SK-N-SH treated with all-trans-retinoic acid at 6 μM for 48 hours (cell line): ENCODE data around the gene ADAMTS2.

Source experiments
- ARNTL ChIP-seq: fragments of 450-650 bp; formaldehyde crosslinking; IDR thresholded peaks from 2 replicates; pipeline ENCODE4 v1.5.0; 2020; ENCODE audit warnings: low read depth, mild to moderate bottlenecking, moderate library complexity, borderline replicate concordance
- ESRRG ChIP-seq: fragments of 250-450 bp; sonication (Bioruptor Pico); IDR thresholded peaks from 2 replicates; pipeline ENCODE4 v1.6.1; 2021; ENCODE audit warnings: mild to moderate bottlenecking
- ISL1 ChIP-seq: fragments of 250-450 bp; sonication (Bioruptor Pico); IDR thresholded peaks from 2 replicates; pipeline ENCODE4 v2.1.2; 2022; ENCODE audit warnings: mild to moderate bottlenecking, moderate library complexity
- PPARA ChIP-seq: fragments of 250-450 bp; sonication (Bioruptor Pico); IDR thresholded peaks from 2 replicates; pipeline ENCODE4 v1.5.0; 2020; ENCODE audit warnings: mild to moderate bottlenecking, borderline replicate concordance
- RARB ChIP-seq: fragments of 250-450 bp; sonication (Bioruptor Pico); IDR thresholded peaks from 2 replicates; pipeline ENCODE4 v1.8.0; 2021; ENCODE audit warnings: mild to moderate bottlenecking, moderate library complexity
- SNAI2 ChIP-seq: fragments of 250-450 bp; sonication (Bioruptor Pico); IDR thresholded peaks from 2 replicates; pipeline ENCODE4 v1.5.0; 2020; ENCODE audit warnings: mild to moderate bottlenecking, moderate library complexity
- ZFP3 ChIP-seq: fragments of 250-450 bp; sonication (Bioruptor Pico); IDR thresholded peaks from 2 replicates; pipeline ENCODE4 v1.5.0; 2020; ENCODE audit warnings: mild to moderate bottlenecking, moderate library complexity
- ZFP30 ChIP-seq: fragments of 450-650 bp; formaldehyde crosslinking; IDR thresholded peaks from 2 replicates; pipeline ENCODE4 v1.5.0; 2022; ENCODE audit warnings: mild to moderate bottlenecking, moderate library complexity
- TF ChIP-seq, protein P1 (sequence below): fragments of 250-450 bp; sonication (Bioruptor Pico); IDR thresholded peaks from 2 replicates; pipeline ENCODE4 v1.8.0; 2020; ENCODE audit warnings: mild to moderate bottlenecking, moderate library complexity, borderline replicate concordance
- TF ChIP-seq, protein P2 (sequence below): fragments of 250-450 bp; sonication (Bioruptor Pico); IDR thresholded peaks from 2 replicates; pipeline ENCODE4 v1.8.0; 2021; ENCODE audit warnings: low read depth, mild to moderate bottlenecking, moderate library complexity, borderline replicate concordance

DNA sequence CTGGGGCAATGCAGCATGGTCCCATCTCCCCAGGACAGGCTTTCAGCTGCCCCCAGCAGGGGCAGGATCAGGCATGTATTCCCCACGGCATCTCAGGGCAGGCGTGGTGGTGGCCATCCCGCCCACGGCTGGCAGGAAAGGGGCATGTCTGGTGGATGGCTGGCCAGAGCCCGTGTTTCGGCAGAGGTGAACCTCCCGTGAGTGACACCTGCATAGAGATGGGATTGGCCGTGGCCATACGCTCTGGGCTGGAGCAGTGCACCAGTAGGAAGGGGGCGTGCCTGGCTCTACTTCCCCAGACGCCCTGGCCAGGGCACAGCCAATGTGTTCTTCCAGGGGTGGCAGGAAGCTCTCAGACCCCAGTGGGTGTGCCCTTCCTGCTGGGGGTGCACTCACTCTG is 146.0 kb downstream of the ADAMTS2 start:
- TF ChIP-seq ISL1 (CRISPR knock-in tag) (no peak), PPARA (CRISPR knock-in tag) (no peak), SNAI2 (CRISPR knock-in tag) (no peak), ZFP3 (CRISPR knock-in tag) (no peak), ARNTL (CRISPR knock-in tag) (no peak), RARB (CRISPR knock-in tag) (no peak), ZFP30 (no peak), ESRRG (no peak)
- TF ChIP-seq, protein P1, sequence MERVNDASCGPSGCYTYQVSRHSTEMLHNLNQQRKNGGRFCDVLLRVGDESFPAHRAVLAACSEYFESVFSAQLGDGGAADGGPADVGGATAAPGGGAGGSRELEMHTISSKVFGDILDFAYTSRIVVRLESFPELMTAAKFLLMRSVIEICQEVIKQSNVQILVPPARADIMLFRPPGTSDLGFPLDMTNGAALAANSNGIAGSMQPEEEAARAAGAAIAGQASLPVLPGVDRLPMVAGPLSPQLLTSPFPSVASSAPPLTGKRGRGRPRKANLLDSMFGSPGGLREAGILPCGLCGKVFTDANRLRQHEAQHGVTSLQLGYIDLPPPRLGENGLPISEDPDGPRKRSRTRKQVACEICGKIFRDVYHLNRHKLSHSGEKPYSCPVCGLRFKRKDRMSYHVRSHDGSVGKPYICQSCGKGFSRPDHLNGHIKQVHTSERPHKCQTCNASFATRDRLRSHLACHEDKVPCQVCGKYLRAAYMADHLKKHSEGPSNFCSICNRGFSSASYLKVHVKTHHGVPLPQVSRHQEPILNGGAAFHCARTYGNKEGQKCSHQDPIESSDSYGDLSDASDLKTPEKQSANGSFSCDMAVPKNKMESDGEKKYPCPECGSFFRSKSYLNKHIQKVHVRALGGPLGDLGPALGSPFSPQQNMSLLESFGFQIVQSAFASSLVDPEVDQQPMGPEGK (CRISPR knock-in tag) = no peak
- TF ChIP-seq, protein P2, sequence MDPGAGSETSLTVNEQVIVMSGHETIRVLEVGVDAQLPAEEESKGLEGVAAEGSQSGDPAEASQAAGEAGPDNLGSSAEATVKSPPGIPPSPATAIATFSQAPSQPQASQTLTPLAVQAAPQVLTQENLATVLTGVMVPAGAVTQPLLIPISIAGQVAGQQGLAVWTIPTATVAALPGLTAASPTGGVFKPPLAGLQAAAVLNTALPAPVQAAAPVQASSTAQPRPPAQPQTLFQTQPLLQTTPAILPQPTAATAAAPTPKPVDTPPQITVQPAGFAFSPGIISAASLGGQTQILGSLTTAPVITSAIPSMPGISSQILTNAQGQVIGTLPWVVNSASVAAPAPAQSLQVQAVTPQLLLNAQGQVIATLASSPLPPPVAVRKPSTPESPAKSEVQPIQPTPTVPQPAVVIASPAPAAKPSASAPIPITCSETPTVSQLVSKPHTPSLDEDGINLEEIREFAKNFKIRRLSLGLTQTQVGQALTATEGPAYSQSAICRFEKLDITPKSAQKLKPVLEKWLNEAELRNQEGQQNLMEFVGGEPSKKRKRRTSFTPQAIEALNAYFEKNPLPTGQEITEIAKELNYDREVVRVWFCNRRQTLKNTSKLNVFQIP (CRISPR knock-in tag) = no peak
